ENCODE results near the gene SCN5A.

The SCN5A gene

GRCh38 chr3:38548154-38548931 lies 101.1 kb downstream of the SCN5A start:
- Histone ChIP-seq H3K4me3 (ENCODE audit: low read length) (no peak overlapping the region), H3K36me3 (ENCODE audit: control insufficient read depth, insufficient read depth, low read length) (no peaks in the 10 kb centered on the region), H3K9me3 (ENCODE audit: control insufficient read depth, low read length) (no peaks in the 10 kb centered on the region), H3K27me3 (ENCODE audit: control insufficient read depth, insufficient read depth, low read length) (peaks cover 8% of the 10 kb centered on the region), H3K9ac (ENCODE audit: low read length) (no peak overlapping the region), H3K4me1 (ENCODE audit: control insufficient read depth, insufficient read depth, low read length) (no peaks in the 10 kb centered on the region)

DNA sequence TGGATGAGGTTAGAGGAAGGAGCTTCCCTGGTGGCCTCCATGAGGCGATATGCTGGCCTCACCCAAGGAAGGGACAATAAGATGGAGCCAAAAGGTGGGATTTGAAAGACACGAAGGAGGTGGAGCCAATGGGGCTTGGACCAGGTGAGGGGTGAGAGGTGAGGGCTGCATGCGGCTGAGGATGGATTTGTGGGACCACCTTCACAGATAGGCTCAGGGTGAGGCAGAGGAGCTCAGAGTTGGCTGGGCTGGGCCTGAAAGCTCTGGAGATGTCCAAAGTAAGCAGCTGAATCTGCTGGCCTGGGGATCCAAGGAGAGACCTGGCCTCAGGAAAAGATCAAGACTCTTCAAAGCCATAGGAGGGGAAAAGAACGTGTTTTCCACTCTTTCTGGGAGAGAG lies 103.5 kb downstream of the SCN5A start:
- Histone ChIP-seq H3K4me1 (ENCODE audit: control insufficient read depth, insufficient read depth, low read length) (no peaks in the 10 kb centered on the region), H3K27me3 (ENCODE audit: control insufficient read depth, insufficient read depth, low read length) (peaks cover 8% of the 10 kb centered on the region)

DNA sequence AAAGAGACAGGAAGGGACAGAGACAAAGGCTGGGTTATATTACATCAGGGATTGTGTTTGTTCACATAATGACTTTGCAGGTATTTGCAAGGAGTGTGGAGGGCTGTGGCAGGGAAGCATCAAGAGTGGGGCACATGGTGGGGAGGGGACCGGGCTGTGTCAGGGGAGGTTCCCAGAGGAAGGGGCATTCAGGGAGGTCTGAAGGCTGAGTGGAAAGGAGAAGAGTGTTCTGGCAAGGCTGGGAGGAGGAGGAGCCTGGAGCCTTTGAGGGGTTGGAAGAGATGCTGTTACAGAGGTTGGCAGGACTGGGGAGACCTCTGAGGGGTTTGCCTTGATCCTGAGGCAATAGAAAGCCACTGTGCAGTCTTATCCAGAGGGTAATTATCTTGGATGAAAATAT lies 103.9 kb downstream of the SCN5A start:
- Histone ChIP-seq H3K4me1 (ENCODE audit: control insufficient read depth, insufficient read depth, low read length) (no peaks in the 10 kb centered on the region), H3K4me3 (ENCODE audit: low read length) (no peak overlapping the region), H3K27me3 (ENCODE audit: control insufficient read depth, insufficient read depth, low read length) (peaks cover 8% of the 10 kb centered on the region), H3K9ac (ENCODE audit: low read length) (no peak overlapping the region), H3K9me3 (ENCODE audit: control insufficient read depth, low read length) (no peaks in the 10 kb centered on the region), H3K36me3 (ENCODE audit: control insufficient read depth, insufficient read depth, low read length) (no peaks in the 10 kb centered on the region)

More for the DNA sequence above, 103.5 kb downstream of the SCN5A start:
- Histone ChIP-seq H3K9ac (ENCODE audit: low read length) (no peak overlapping the region), H3K36me3 (ENCODE audit: control insufficient read depth, insufficient read depth, low read length) (no peaks in the 10 kb centered on the region), H3K4me3 (ENCODE audit: low read length) (no peak overlapping the region), H3K9me3 (ENCODE audit: control insufficient read depth, low read length) (no peaks in the 10 kb centered on the region)

DNA sequence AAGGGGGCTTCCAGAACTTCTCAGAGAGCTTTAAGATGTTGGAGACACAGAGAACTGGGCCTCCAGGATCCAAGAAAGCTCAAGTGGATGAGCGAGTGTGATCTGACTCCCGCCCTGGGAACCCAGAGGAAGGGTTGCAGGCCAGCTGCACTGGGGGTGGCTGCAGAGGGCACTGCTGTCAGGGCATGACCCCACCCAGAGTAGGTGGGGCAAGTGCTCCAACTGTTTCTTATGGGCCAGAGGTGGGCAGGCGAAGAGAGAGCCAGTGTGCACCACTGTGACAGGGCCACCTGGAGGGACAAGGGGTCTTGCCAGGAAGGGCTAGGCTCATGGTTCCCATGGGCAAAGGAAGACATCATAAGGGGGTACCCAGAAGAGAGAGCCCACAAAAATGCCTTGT lies 104.6 kb downstream of the SCN5A start:
- H3K36me3 ChIP-seq (ENCODE audit: control insufficient read depth, insufficient read depth, low read length) = no peaks in the 10 kb centered on the region
- no peaks in the 10 kb centered on the region for H3K4me1 ChIP-seq (ENCODE audit: control insufficient read depth, insufficient read depth, low read length)
- H3K27me3 ChIP-seq (ENCODE audit: control insufficient read depth, insufficient read depth, low read length) = peaks cover 8% of the 10 kb centered on the region
- H3K9ac ChIP-seq (ENCODE audit: low read length) = no peak overlapping the region
- H3K4me3 ChIP-seq (ENCODE audit: low read length) = no peak overlapping the region
- no peaks in the 10 kb centered on the region for H3K9me3 ChIP-seq (ENCODE audit: control insufficient read depth, low read length)

DNA sequence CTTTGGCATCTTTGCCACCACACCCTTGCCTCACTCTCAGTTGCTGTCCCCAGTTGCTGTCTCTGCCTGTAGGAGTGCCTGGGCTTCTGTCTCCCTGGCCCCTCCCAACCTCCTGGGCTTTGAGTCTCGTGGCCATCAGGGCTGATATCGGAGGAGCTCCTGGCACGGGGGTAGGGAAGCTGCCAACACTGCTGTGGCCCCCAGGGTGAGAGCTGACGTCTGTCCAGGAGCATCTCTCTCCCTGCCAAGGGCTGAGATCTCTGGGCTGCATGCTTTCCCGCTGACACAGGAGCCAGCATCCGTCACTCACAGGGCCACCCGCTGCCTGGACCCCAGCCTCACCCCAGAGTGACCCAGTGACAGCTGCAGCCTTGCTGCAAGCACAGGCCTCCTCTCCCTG lies 105.9 kb downstream of the SCN5A start:
- Histone ChIP-seq H3K36me3 (ENCODE audit: control insufficient read depth, insufficient read depth, low read length) (no peaks in the 10 kb centered on the region), H3K9ac (ENCODE audit: low read length) (no peak overlapping the region), H3K4me1 (ENCODE audit: control insufficient read depth, insufficient read depth, low read length) (no peaks in the 10 kb centered on the region), H3K9me3 (ENCODE audit: control insufficient read depth, low read length) (no peaks in the 10 kb centered on the region), H3K27me3 (ENCODE audit: control insufficient read depth, insufficient read depth, low read length) (peaks cover 4% of the 10 kb centered on the region), H3K4me3 (ENCODE audit: low read length) (no peak overlapping the region)

GRCh38 chr3:38542401-38543298 lies 106.8 kb downstream of the SCN5A start:
- H3K9me3 ChIP-seq (ENCODE audit: control insufficient read depth, low read length) = no peaks in the 10 kb centered on the region

DNA sequence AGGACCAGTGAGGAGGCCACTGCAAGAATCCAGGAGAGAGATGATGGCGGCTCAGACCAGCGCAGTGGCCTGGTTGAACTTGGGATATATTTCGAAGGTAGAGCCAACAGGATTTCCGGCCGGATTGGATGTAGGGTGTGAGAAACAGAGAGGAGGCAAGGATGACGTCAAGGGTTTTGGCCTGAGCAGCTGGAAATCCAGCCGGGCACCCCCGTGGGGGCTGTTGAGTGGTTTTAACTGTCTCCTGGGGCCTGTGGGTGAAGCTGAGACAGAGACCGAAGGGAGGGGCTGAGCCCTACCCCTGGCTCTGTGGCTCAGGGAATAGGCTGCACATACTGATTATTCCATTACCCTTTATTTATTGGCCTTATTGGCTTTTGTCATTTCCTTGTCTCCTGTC lies 107.7 kb downstream of the SCN5A start:
- Histone ChIP-seq H3K9me3 (ENCODE audit: control insufficient read depth, low read length) (no peaks in the 10 kb centered on the region), H3K36me3 (ENCODE audit: control insufficient read depth, insufficient read depth, low read length) (no peaks in the 10 kb centered on the region), H3K27me3 (ENCODE audit: control insufficient read depth, insufficient read depth, low read length) (no peaks in the 10 kb centered on the region), H3K4me3 (ENCODE audit: low read length) (no peak overlapping the region), H3K9ac (ENCODE audit: low read length) (no peak overlapping the region), H3K4me1 (ENCODE audit: control insufficient read depth, insufficient read depth, low read length) (no peaks in the 10 kb centered on the region)

More at GRCh38 chr3:38542401-38543298, 106.8 kb downstream of the SCN5A start:
- Histone ChIP-seq H3K36me3 (ENCODE audit: control insufficient read depth, insufficient read depth, low read length) (no peaks in the 10 kb centered on the region), H3K4me3 (ENCODE audit: low read length) (no peak overlapping the region), H3K4me1 (ENCODE audit: control insufficient read depth, insufficient read depth, low read length) (no peaks in the 10 kb centered on the region), H3K27me3 (ENCODE audit: control insufficient read depth, insufficient read depth, low read length) (no peaks in the 10 kb centered on the region), H3K9ac (ENCODE audit: low read length) (no peak overlapping the region)

GRCh38 chr3:38538773-38539353 lies 110.6 kb downstream of the SCN5A start:
- Histone ChIP-seq H3K9me3 (ENCODE audit: control insufficient read depth, low read length) (no peaks in the 10 kb centered on the region), H3K27me3 (ENCODE audit: control insufficient read depth, insufficient read depth, low read length) (no peaks in the 10 kb centered on the region), H3K36me3 (ENCODE audit: control insufficient read depth, insufficient read depth, low read length) (no peaks in the 10 kb centered on the region), H3K4me3 (ENCODE audit: low read length) (no peak overlapping the region), H3K9ac (ENCODE audit: low read length) (no peak overlapping the region), H3K4me1 (ENCODE audit: control insufficient read depth, insufficient read depth, low read length) (no peaks in the 10 kb centered on the region)

DNA sequence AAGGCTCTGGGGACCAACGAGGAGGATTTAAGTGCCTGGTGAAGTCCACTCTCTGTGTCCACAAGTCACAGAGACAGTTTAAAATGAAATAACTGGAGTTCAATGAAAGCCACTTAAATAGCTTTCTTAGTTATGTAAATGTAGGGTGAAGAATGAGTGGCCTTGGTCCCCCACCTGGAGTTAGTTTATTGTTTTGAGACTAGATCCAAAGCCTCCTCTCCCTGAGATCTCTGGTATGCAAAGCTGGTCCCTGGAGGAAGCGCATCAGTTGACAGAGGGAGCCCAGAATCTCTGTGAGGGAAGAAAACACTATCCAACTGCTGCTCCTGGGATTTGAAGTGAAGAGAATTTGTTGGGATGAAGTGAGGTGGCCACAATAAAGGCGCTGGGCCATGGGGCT lies 112.8 kb downstream of the SCN5A start:
- H3K27me3 ChIP-seq (ENCODE audit: control insufficient read depth, insufficient read depth, low read length) = no peaks in the 10 kb centered on the region
- no peak overlapping the region for H3K4me3 ChIP-seq (ENCODE audit: low read length)
- no peaks in the 10 kb centered on the region for H3K36me3 ChIP-seq (ENCODE audit: control insufficient read depth, insufficient read depth, low read length)

GRCh38 chr3:38534604-38535003 lies 114.9 kb downstream of the SCN5A start:
- H3K27me3 ChIP-seq (ENCODE audit: control insufficient read depth, insufficient read depth, low read length) = no peaks in the 10 kb centered on the region
- no peak overlapping the region for H3K9ac ChIP-seq (ENCODE audit: low read length)
- no peak overlapping the region for H3K4me3 ChIP-seq (ENCODE audit: low read length)
- H3K9me3 ChIP-seq (ENCODE audit: control insufficient read depth, low read length) = no peaks in the 10 kb centered on the region
- no peaks in the 10 kb centered on the region for H3K36me3 ChIP-seq (ENCODE audit: control insufficient read depth, insufficient read depth, low read length)
- no peaks in the 10 kb centered on the region for H3K4me1 ChIP-seq (ENCODE audit: control insufficient read depth, insufficient read depth, low read length)

More for the DNA sequence above, 112.8 kb downstream of the SCN5A start:
- Histone ChIP-seq H3K9ac (ENCODE audit: low read length) (no peak overlapping the region), H3K4me1 (ENCODE audit: control insufficient read depth, insufficient read depth, low read length) (no peaks in the 10 kb centered on the region), H3K9me3 (ENCODE audit: control insufficient read depth, low read length) (no peaks in the 10 kb centered on the region)

- no peak overlapping the region for H3K4me3 ChIP-seq (ENCODE audit: low read length)
- no peaks in the 10 kb centered on the region for H3K27me3 ChIP-seq (ENCODE audit: control insufficient read depth, insufficient read depth, low read length)
- H3K9me3 ChIP-seq (ENCODE audit: control insufficient read depth, low read length) = no peaks in the 10 kb centered on the region
- no peaks in the 10 kb centered on the region for H3K4me1 ChIP-seq (ENCODE audit: control insufficient read depth, insufficient read depth, low read length)
- no peak overlapping the region for H3K9ac ChIP-seq (ENCODE audit: low read length)
- H3K36me3 ChIP-seq (ENCODE audit: control insufficient read depth, insufficient read depth, low read length) = no peaks in the 10 kb centered on the region
Observed at GRCh38 chr3:38534180-38534579, 115.3 kb downstream of the SCN5A start.
